Measurements from ENCODE around the gene DDC.

Gene DDC

GRCh38 chr7:50409856-50410745 is 155.1 kb downstream of the DDC start:
- no peak for DNase-seq
